ENCODE measurements around the gene TPP2.

The TPP2 gene

GRCh38 chr13:102670130-102670529 lies 73.3 kb downstream of the TPP2 start:
- no peaks in the 10 kb centered on the region for H4K20me1 ChIP-seq (ENCODE audit: low read depth, low read length)
- no peaks in the 10 kb centered on the region for H3K79me2 ChIP-seq (ENCODE audit: insufficient read depth, low read length)
- no peaks in the 10 kb centered on the region for H3F3A ChIP-seq (ENCODE audit: insufficient read depth)
- H3K36me3 ChIP-seq (ENCODE audit: low read length), result peaks cover 35% of the 10 kb centered on the region
- H3K4me2 ChIP-seq (ENCODE audit: low read depth, low read length, poor library complexity, severe bottlenecking), result no peak overlapping the region
- H3K9me3 ChIP-seq (ENCODE audit: insufficient read depth, low read length), result no peaks in the 10 kb centered on the region
- no peak overlapping the region for H3K9ac ChIP-seq (ENCODE audit: low read length)
- no peak overlapping the region for H3K4me3 ChIP-seq (ENCODE audit: insufficient read depth, low read length, poor library complexity, severe bottlenecking)
- H3K27ac ChIP-seq (ENCODE audit: low read depth, low read length), result no peak overlapping the region
- TF ChIP-seq CTCF (IDR thresholded peaks at IDR 0.05; ENCODE audit: insufficient read depth, low read length, poor library complexity, severe bottlenecking) (no peak), EZH2phosphoT487 (conservative IDR thresholded peaks at IDR 0.05; ENCODE audit: low read length) (no peak)
- H2AFZ ChIP-seq (ENCODE audit: low read depth, low read length, severe bottlenecking), result no peak overlapping the region
- no peaks in the 10 kb centered on the region for H3K27me3 ChIP-seq (ENCODE audit: low read length)
- no peaks in the 10 kb centered on the region for H3K9me2 ChIP-seq (replicated peaks; ENCODE audit: insufficient read depth, low read length)

- Histone ChIP-seq H4K20me1 (ENCODE audit: low read depth, low read length) (0 out of 2 replicates have a peak, but pooled peaks cover 4% of the 10 kb centered on the region), H3K36me3 (ENCODE audit: low read length) (peaks cover 48% of the 10 kb centered on the region)
- TF ChIP-seq CTCF (IDR thresholded peaks at IDR 0.05; ENCODE audit: insufficient read depth, low read length, poor library complexity, severe bottlenecking), result no peak
Observed at GRCh38 chr13:102675115-102675514, 78.3 kb downstream of the TPP2 start.

GRCh38 chr13:102677122-102677521 lies 80.3 kb downstream of the TPP2 start:
- H3K79me2 ChIP-seq (ENCODE audit: insufficient read depth, low read length), result no peaks in the 10 kb centered on the region
- TF ChIP-seq EZH2phosphoT487 (conservative IDR thresholded peaks at IDR 0.05; ENCODE audit: low read length), result no peak
- TF ChIP-seq CTCF (IDR thresholded peaks at IDR 0.05; ENCODE audit: insufficient read depth, low read length, poor library complexity, severe bottlenecking), result no peak
- no peak overlapping the region for H3K27ac ChIP-seq (ENCODE audit: low read depth, low read length)
- peaks cover 10% of the 10 kb centered on the region for H3F3A ChIP-seq (ENCODE audit: insufficient read depth)
- H3K4me3 ChIP-seq (ENCODE audit: insufficient read depth, low read length, poor library complexity, severe bottlenecking), result no peak overlapping the region
- H4K20me1 ChIP-seq (ENCODE audit: low read depth, low read length), result 0 out of 2 replicates have a peak, but pooled peaks cover 4% of the 10 kb centered on the region
- H3K9me2 ChIP-seq (replicated peaks; ENCODE audit: insufficient read depth, low read length), result no peaks in the 10 kb centered on the region
- H3K9ac ChIP-seq (ENCODE audit: low read length), result no peak overlapping the region
- H2AFZ ChIP-seq (ENCODE audit: low read depth, low read length, severe bottlenecking), result no peak overlapping the region
- H3K36me3 ChIP-seq (ENCODE audit: low read length), result peaks cover 48% of the 10 kb centered on the region
- no peaks in the 10 kb centered on the region for H3K27me3 ChIP-seq (ENCODE audit: low read length)
- no peak overlapping the region for H3K4me2 ChIP-seq (ENCODE audit: low read depth, low read length, poor library complexity, severe bottlenecking)
- no peaks in the 10 kb centered on the region for H3K9me3 ChIP-seq (ENCODE audit: insufficient read depth, low read length)

More at GRCh38 chr13:102675115-102675514, 78.3 kb downstream of the TPP2 start:
- Histone ChIP-seq H3K9ac (ENCODE audit: low read length) (no peak overlapping the region), H3K9me2 (replicated peaks; ENCODE audit: insufficient read depth, low read length) (no peaks in the 10 kb centered on the region), H3K4me2 (ENCODE audit: low read depth, low read length, poor library complexity, severe bottlenecking) (no peak overlapping the region), H3K9me3 (ENCODE audit: insufficient read depth, low read length) (no peaks in the 10 kb centered on the region), H3K4me3 (ENCODE audit: insufficient read depth, low read length, poor library complexity, severe bottlenecking) (no peak overlapping the region), H3K27ac (ENCODE audit: low read depth, low read length) (no peak overlapping the region), H3K79me2 (ENCODE audit: insufficient read depth, low read length) (no peaks in the 10 kb centered on the region), H3K27me3 (ENCODE audit: low read length) (no peaks in the 10 kb centered on the region), H2AFZ (ENCODE audit: low read depth, low read length, severe bottlenecking) (no peak overlapping the region), H3F3A (ENCODE audit: insufficient read depth) (peaks cover 7% of the 10 kb centered on the region; the same call in 1 of the 2 replicates)

Data from SU-DHL-6 (cell line).